Measurements from ENCODE around the gene MED27.

The MED27 gene

DNA sequence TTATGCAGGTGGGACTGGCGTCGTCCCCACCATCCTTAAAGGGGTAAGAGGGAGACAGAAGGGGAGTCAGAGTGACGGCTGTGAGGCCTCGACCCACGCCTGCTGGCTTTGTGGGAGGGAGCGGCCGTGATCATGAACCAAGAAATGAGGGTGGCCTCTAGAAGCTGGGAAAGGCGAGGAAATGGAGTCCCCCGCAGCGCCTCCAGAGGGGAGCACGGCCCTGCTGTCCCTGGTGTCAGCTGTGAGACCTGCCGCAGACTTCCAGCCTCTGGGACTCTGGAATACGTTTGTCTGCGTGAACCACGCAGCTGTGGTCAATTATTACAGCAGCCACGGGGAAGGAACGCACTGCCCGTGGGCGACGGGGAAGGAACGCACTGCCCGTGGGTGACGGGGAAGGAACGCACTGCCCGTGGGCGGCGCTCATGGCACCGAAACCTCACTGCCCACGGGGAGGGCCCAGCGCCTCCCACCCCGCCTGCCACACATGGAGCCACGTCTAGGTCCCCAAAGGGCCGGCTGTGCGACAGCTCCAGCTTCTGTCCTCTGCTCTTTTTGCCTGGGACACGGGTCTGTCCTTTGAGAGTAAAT, 231.0 kb downstream of the MED27 start:
- no peak for DNase-seq

- no peak for DNase-seq
These were observed 231.9 kb downstream of the MED27 start for GRCh38 chr9:131847665-131848354.

GRCh38 chr9:131845305-131846298, 234.1 kb downstream of the MED27 start:
- no peak for DNase-seq

GRCh38 chr9:131844745-131845118, 234.9 kb downstream of the MED27 start:
- no peak for DNase-seq

DNA sequence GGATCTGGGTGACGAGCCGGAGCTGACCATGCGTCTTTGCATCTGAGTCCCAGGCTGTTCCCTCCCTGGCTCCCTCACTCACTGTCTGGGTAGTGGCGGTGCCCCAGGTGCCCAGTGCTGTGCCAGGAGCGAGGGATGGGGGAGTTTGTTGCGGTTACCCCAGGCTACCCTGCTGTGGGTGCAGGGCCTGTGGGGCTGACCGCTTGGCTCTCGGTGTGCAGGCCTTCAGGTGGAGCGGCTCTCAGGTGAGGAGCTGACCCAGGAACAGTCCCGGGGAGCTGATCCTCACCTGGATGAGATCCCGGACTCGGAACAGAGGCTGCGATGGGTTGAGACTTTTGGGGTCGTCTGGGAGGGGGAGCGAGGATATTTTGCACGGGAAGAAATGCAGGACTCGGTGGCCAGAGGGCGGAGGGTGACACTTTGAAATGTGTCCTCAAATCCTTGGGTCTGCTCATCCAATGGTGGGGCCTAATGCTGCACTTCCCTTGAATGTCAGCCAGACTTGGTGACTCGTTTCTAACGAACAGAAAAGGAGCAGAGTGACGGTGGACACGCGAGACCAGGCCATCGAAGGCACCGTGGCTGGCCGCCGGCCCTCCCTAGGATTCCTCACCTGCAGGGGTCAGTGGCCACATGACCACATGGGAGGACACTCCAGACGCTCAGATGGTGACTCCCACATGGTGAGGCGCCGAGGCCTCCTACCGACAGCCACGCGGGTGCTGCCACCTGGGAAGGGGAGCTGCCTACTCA, 235.5 kb downstream of the MED27 start:
- no peak for DNase-seq

DNA sequence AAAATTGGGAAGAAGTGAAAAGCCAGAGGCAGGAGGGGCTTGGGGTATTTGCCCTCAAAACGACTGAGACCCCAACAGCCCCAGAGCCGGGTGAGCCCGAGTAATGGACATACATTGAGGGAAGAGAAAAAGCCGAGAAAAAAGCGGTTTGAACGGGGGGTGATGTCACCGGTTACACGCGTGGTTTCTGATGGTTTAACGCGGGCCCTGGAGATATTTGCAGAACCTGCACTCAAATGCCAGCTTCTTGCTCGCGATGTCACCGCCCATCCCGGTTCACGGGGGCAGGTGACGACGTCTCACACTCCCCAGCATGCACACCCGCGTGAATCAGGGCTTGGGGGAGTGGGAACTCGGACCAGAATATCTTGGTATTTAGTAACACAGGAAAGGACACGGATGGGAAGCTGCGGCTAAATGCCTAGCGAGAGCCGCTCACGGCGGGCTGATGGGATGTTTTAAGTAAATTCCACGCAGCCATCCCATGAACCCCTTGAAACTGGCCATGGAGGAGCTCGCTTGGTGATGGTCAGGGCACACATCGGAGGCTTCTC, 237.8 kb downstream of the MED27 start:
- no peak for DNase-seq

- no peak for DNase-seq
These were observed 238.6 kb downstream of the MED27 start for GRCh38 chr9:131840751-131841702.

DNA sequence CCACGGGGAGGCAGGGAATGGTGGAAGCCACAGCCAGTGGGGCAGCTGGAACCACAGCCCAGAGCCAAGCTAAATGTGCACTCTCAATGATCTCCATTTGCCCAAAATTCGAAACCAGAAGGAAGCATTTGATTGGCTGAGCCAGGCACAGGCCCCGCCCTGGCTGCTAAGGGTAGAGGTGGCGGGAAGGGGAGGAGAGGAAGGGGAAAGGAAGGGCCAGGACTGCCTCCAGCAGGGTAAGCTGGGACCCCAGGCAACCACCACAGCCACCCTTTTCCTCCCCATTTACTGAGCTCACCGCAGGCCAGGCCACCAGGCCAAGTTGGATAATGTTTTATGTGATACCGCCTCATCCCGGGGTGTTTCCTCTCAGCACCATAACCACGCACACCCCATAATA, 239.4 kb downstream of the MED27 start:
- no peak for DNase-seq

GRCh38 chr9:131839281-131840084, 240.2 kb downstream of the MED27 start:
- DNase-seq: peak; percentile 55

DNA sequence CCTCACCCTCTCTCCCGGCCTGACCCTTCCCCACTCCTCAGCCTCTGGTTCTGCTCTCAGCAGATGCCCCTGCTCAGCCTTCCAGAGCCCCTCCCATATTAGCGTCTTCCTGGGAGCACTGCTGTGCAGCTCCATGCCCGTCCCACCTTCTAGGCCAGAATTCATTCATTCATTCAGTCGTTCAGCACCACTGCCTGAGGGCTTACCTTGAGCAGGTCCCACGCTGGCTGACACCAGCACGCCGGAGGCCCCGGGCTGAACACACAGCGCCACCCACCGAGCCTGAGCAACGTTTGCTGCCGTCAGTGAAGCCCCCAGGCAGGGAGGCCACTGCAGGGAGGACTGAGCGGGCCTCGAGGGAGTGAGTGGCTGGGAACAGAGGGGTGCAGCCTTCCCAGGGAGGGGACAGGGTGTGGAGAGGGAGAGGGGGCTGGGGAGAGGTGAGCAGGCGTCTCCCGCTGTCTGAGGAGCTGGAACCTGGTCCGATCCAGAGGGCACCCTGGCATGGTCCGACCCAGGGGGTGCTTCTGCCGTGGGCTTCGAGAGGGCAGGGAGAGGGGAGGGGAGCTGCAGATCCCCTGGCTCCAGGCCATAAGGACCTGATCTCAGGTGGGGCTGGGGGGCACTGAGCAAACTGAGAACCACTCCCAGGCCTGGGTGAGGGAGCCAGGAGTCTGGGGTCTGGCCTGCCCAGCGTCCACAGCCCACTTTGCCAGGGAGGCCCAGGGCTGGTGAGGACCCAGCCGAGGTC, 241.0 kb downstream of the MED27 start:
- no peak for DNase-seq

- DNase-seq: no peak
These were observed 241.8 kb downstream of the MED27 start for GRCh38 chr9:131837836-131838235.

- DNase-seq: no peak
These were observed 242.4 kb downstream of the MED27 start for GRCh38 chr9:131837316-131837715.

- DNase-seq: no peak
These were observed 242.9 kb downstream of the MED27 start for GRCh38 chr9:131836607-131837315.

- DNase-seq: no peak
These were observed 243.6 kb downstream of the MED27 start for GRCh38 chr9:131836021-131836420.

- no peak for DNase-seq
These were observed 244.3 kb downstream of the MED27 start for GRCh38 chr9:131835151-131835910.

DNA sequence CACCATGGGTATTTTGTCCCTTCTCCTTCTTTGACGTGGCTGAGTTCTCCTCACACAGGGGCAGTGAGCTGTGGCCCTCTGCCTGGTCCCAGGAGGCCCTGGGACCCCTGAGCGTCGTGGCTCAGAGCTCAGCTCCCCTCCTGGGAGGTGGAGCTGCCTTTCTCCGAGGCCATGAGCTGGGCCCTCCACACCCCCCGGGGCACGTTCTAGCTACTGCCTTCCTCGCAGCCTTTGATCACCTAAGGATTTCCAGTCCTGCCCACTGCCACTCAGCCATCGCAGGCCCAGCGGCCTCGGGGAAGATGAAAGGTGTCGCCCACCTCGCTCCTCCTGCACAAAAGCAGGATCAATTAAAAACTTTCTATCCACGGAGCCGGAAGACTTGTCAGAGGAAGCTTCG, 244.9 kb downstream of the MED27 start:
- no peak for DNase-seq

DNA sequence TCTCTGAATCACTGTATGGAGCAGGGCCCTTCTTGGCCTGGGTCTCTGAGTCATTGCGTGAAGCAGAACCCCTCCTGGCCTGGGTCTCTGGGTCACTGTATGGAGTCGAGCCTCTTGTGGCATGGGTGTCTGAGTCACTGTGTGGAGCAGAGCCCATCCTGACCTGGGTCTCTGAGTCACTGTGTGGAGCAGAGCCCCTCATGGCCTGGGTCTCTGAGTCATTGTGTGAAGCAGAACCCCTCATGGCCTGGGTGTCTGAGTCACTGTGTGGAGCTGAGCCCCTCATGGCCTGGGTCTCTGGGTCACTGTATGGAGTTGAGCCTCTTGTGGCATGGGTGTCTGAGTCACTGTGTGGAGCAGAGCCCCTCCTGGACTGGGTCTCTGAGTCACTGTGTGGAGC, 245.8 kb downstream of the MED27 start:
- no peak for DNase-seq

DNA sequence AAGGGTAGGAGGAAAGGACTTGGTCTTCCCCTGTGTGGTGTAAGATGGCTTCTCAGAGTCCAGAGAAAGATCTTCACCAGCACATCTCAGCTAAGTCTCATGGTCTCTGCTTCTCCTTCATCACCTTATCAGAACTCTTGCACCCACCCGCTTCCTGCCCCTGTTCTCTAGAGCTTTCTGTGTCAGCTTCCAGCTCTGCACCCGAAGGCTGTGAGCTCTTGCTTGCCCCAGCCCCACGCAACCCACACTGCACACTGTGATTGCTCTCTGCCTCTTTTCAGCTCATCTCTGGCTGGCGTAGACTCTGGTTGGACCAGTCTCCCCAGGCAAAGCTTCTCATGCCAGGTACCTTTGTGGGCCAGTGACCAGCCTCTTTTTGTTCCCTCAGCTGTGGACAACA, 246.6 kb downstream of the MED27 start:
- no peak for DNase-seq

All from stimulated activated CD4-positive, alpha-beta T cell treated with anti-CD3 and anti-CD28 coated beads, Interleukin-4, amount 100 ng/mL, for 24 hours (primary cell).